Adrenal gland (tissue), 5 donors: ENCODE results near the gene RIPK3.

Experiments
- CTCF ChIP-seq, 6 experiments: fragments of 450-650 bp in 4 of 6; fragments of 200-600 bp in 2 of 6; sonication (generic) in 1 of 6; IDR thresholded peaks; 1 replicate in 5 of 6; 2 replicates in 1 of 6; pipeline versions ENCODE4 v1.5.1 to v1.8.0; 2016 to 2021; ENCODE audit warnings: antibody characterized with exemption in 6 of 6, mild to moderate bottlenecking in 2 of 6, moderate library complexity in 1 of 6
- POLR2A ChIP-seq, 2 donors: fragments of 450-650 bp; IDR thresholded peaks; one replicate each; pipeline ENCODE4 v1.6.1; 2017; ENCODE audit warnings: antibody characterized with exemption in 2 of 2, mild to moderate bottlenecking in 2 of 2, moderate library complexity in 1 of 2
- donor health status: DM: no; HTN: no; CAD: no.

GRCh38 chr14:24299255-24300191 lies 40.3 kb downstream of the RIPK3 start, which contains the start of the genes DHRS1 and NOP9:
- TF ChIP-seq CTCF (IDR thresholded peaks at IDR 0.05) (no peak), POLR2A (IDR thresholded peaks at IDR 0.05) (peak; percentile 61 to 73)
